IMR-90 (cell line): Measurements from ENCODE around the gene NOS1AP. TPM values are rescaled to one million over a fixed set of nuclear protein-coding genes. Genes with fewer than 3 reads are reported as not detected.
A peak's percentile ranks its signal among the peaks of the same experiment; 100 is the strongest.

Experiments used
- ATAC-seq: fragments of 200-7000 bp; cut with Tn5 transposase; 2 replicates; pipeline ENCODE4 v1.9.1; 2020; ENCODE audit warnings: low read depth, mild to moderate bottlenecking, moderate library complexity
- BruUV-seq: library from RNA; stranded (reverse); fragments of 400-500 nt; replicated peaks from 2 replicates; lab custom pipeline; 2021; lab: Mats Ljungman, UMichigan
- CTCF ChIA-PET: fragments of 300-600 bp; formaldehyde crosslinking; extraction: SDS; loops from one replicate; lab custom pipeline; 2021; ENCODE audit warnings: antibody characterized with exemption; lab: Yijun Ruan, JAX
- POLR2A ChIA-PET: fragments of 300-600 bp; sonication (Branson Sonifier 250); formaldehyde crosslinking; loops from one replicate; lab custom pipeline; 2022; ENCODE audit warnings: antibody characterized with exemption; ENCODE audit not compliant: unreplicated experiment; lab: Charles Lee
- DNase-seq: peaks from one replicate; pipeline ENCODE4 v3.0.0; 2013
- H2AFZ ChIP-seq: replicated peaks from 2 replicates; pipeline ENCODE3; 2013; ENCODE audit warnings: low read length, mild to moderate bottlenecking; ENCODE audit not compliant: poor library complexity
- H2AK5ac ChIP-seq: 2 replicates; pipeline ENCODE4 v1.6.1; 2013; ENCODE audit warnings: low read depth, low read length, inconsistent platforms
- H2AK9ac ChIP-seq: replicated peaks from 2 replicates; pipeline ENCODE3; 2013; ENCODE audit warnings: mild to moderate bottlenecking, low read depth, low read length, moderate library complexity; ENCODE audit not compliant: poor library complexity
- H2BK120ac ChIP-seq: 2 replicates; pipeline ENCODE4 v1.6.1; 2013; ENCODE audit warnings: low read depth, low read length, inconsistent platforms
- H2BK15ac ChIP-seq: 3 replicates; pipeline ENCODE4 v1.6.1; 2013; ENCODE audit warnings: low read depth, low read length, inconsistent platforms
- H2BK20ac ChIP-seq: 2 replicates; pipeline ENCODE4 v1.6.1; 2013; ENCODE audit warnings: low read depth, mild to moderate bottlenecking, inconsistent platforms, low read length, moderate library complexity
- H2BK5ac ChIP-seq: 2 replicates; pipeline ENCODE4 v1.6.1; 2013; ENCODE audit warnings: mild to moderate bottlenecking, low read depth, low read length, inconsistent platforms; ENCODE audit not compliant: poor library complexity, severe bottlenecking
- H3K14ac ChIP-seq: replicated peaks from 2 replicates; pipeline ENCODE4 v1.6.1; 2013; ENCODE audit warnings: low read depth, low read length, inconsistent platforms
- H3K18ac ChIP-seq: 2 replicates; pipeline ENCODE4 v1.6.1; 2013; ENCODE audit warnings: low read depth, low read length, control low read depth
- H3K23ac ChIP-seq: 2 replicates; pipeline ENCODE4 v1.6.1; 2013; ENCODE audit warnings: low read depth, low read length, inconsistent platforms
- H3K27ac ChIP-seq: 2 replicates; pipeline ENCODE4 v1.5.1; 2013; ENCODE audit warnings: mild to moderate bottlenecking, control low read depth, low read length; ENCODE audit not compliant: insufficient read depth
- H3K27me3 ChIP-seq: 2 replicates; pipeline ENCODE4 v1.6.1; 2013; ENCODE audit warnings: low read length; ENCODE audit not compliant: control insufficient read depth, insufficient read depth
- H3K36me3 ChIP-seq: 2 replicates; pipeline ENCODE4 v1.6.1; 2013; ENCODE audit warnings: low read length, mixed read lengths; ENCODE audit not compliant: control insufficient read depth, insufficient read depth
- H3K4ac ChIP-seq: 2 replicates; pipeline ENCODE4 v1.6.1; 2013; ENCODE audit warnings: low read depth, low read length, inconsistent platforms
- H3K4me1 ChIP-seq: 2 replicates; pipeline ENCODE4 v1.6.1; 2013; ENCODE audit warnings: low read length, mixed read lengths; ENCODE audit not compliant: control insufficient read depth, insufficient read depth
- H3K4me2 ChIP-seq: 2 replicates; pipeline ENCODE4 v1.6.1; 2013; ENCODE audit warnings: low read depth, mild to moderate bottlenecking, control low read depth, low read length, moderate library complexity
- H3K4me3 ChIP-seq: 2 replicates; pipeline ENCODE4 v1.5.1; 2013; ENCODE audit warnings: low read depth, mild to moderate bottlenecking, control low read depth, low read length, moderate library complexity; ENCODE audit not compliant: insufficient read depth
- H3K56ac ChIP-seq: 2 replicates; pipeline ENCODE4 v1.6.1; 2013; ENCODE audit warnings: low read length, inconsistent platforms; ENCODE audit not compliant: insufficient read depth; ENCODE audit errors: extremely low read depth
- H3K79me1 ChIP-seq, 2 experiments: 2 replicates each; pipeline ENCODE4 v1.6.1; 2013; ENCODE audit warnings: low read length in 2 of 2, inconsistent platforms in 1 of 2, low read depth in 1 of 2
- H3K9ac ChIP-seq: 2 replicates; pipeline ENCODE4 v1.6.1; 2013; ENCODE audit warnings: low read depth, low read length, control low read depth
- H3K9me1 ChIP-seq: 2 replicates; pipeline ENCODE4 v1.6.1; 2013; ENCODE audit warnings: low read length, inconsistent platforms; ENCODE audit not compliant: insufficient read depth
- H3K9me3 ChIP-seq: 2 replicates; pipeline ENCODE4 v1.6.1; 2013; ENCODE audit warnings: low read length; ENCODE audit not compliant: control insufficient read depth, insufficient read depth
- H4K20me1 ChIP-seq: 2 replicates; pipeline ENCODE4 v1.6.1; 2013; ENCODE audit warnings: low read length, inconsistent platforms; ENCODE audit not compliant: insufficient read depth
- H4K5ac ChIP-seq: 2 replicates; pipeline ENCODE4 v1.6.1; 2013; ENCODE audit warnings: mild to moderate bottlenecking, low read depth, low read length, control low read depth
- H4K8ac ChIP-seq, 2 experiments: 2 replicates each; pipeline ENCODE4 v1.6.1; 2013; ENCODE audit warnings: low read depth in 2 of 2, low read length in 2 of 2, control low read depth in 1 of 2, inconsistent platforms in 1 of 2
- H4K91ac ChIP-seq: 2 replicates; pipeline ENCODE4 v1.6.1; 2013; ENCODE audit warnings: low read depth, low read length, inconsistent platforms; ENCODE audit not compliant: insufficient read depth
- ELK1 ChIP-seq: fragments of 150-350 bp; IDR thresholded peaks from 2 replicates; pipeline ENCODE4 v1.6.1; 2016; ENCODE audit warnings: low read depth, mild to moderate bottlenecking, low read length, moderate library complexity, borderline replicate concordance
- FOS ChIP-seq: fragments of 150-350 bp; IDR thresholded peaks from 2 replicates; pipeline ENCODE4 v1.6.1; 2016; ENCODE audit warnings: low read depth, low read length
- MAFK ChIP-seq: IDR thresholded peaks from 2 replicates; pipeline ENCODE4 v1.6.1; 2012; ENCODE audit warnings: low read depth, low read length, improper control_type of control experiment
- WGBS, 2 experiments: methylation state at CpG; one replicate each; pipeline versions ENCODE4 v1.1.5 to v1.1.7; 2013; ENCODE audit warnings: missing lambda C conversion rate in 2 of 2; ENCODE audit not compliant: insufficient read length in 1 of 2; ENCODE audit errors: extremely low coverage in 2 of 2; 5-methylcytosine and 5-hydroxymethylcytosine counted together
- dilution Hi-C: fragments of 300-500 bp; cut with HindIII; formaldehyde crosslinking; loops from one replicate; pipeline ENCODE4 v1.14.3; 2018; ENCODE audit warnings: low sequenced_read_pairs; ENCODE audit not compliant: unreplicated experiment
- in situ Hi-C: fragments of 300-500 bp; cut with MboI; formaldehyde crosslinking; loops from 3 replicates; pipeline ENCODE4 v1.14.3; 2019; ENCODE audit warnings: low sequenced_read_pairs, inconsistent platforms, mixed read lengths
- intact Hi-C: fragments of 100-400 bp; cut with micrococcal nuclease; formaldehyde crosslinking; loops from 2 replicates; pipeline ENCODE4 v1.10.0; 2022
- polyA plus RNA-seq, 3 experiments: library from polyadenylated mRNA; depleted of rRNA; stranded (reverse); fragments of >200 nt; gene quantifications; 2 replicates each; pipeline ENCODE4 v1.2.3, GENCODE V29; 2012; ENCODE audit warnings: low replicate concordance in 1 of 3
- total RNA-seq: library from RNA; depleted of rRNA; stranded (reverse); fragments of >200 nt; gene quantifications from 2 replicates; pipeline ENCODE4 v1.2.3, GENCODE V29; 2012

The NOS1AP gene
- total and polyA plus RNA-seq, 2 of the 4 experiments (the other 2 are of a cell fraction): 0.18 to 0.19 TPM

GRCh38 chr1:162137179-162137960 lies 67.9 kb downstream of the NOS1AP start:
- H2BK120ac ChIP-seq: peak overlapping the region; percentile 95
- H3K18ac ChIP-seq: peak overlapping the region; percentile 90
- H3K27me3 ChIP-seq: no peaks in the 10 kb centered on the region
- peak overlapping the region; percentile 85 for H4K91ac ChIP-seq
- H2BK20ac ChIP-seq: peak overlapping the region; percentile 96
- CTCF ChIA-PET: interaction anchor here (0.6 kb wide), 1 partner anchor 254 kb away, joined by 3 read pairs; no protein-coding TSS in a partner anchor
- no peak for TF ChIP-seq FOS
- TF ChIP-seq ELK1: no peak
- no peak for TF ChIP-seq MAFK
- no TSS peak for BruUV-seq
- H3K14ac ChIP-seq: peak overlapping the region; percentile 87
- H4K5ac ChIP-seq: peak overlapping the region; percentile 47
- H3K4me1 ChIP-seq: peaks cover 12% of the 10 kb centered on the region
- peaks cover 10% of the 10 kb centered on the region for H3K9me1 ChIP-seq
- H3K36me3 ChIP-seq: no peaks in the 10 kb centered on the region
- 100% methylated on average over 1 of the region's 8 CpGs; no CpG with 5 or more reads in 1 of the 2 experiments for WGBS, 2 experiments
- H2AK9ac ChIP-seq: peak overlapping the region; percentile 73
- H3K9ac ChIP-seq: no peak overlapping the region; the same call in 1 of the 2 replicates
- dilution Hi-C loops: no loop called here
- peak overlapping the region; percentile 23; the same call in 1 of the 2 replicates for H3K4me2 ChIP-seq
- no peaks in the 10 kb centered on the region for H4K20me1 ChIP-seq
- DNase-seq (peak; percentile 4), ATAC-seq (peak; percentile 6; the same call in 1 of the 2 replicates)
- peak overlapping the region; percentile 90 for H3K4ac ChIP-seq
- peak overlapping the region; percentile 64 to 83 for H4K8ac ChIP-seq
- peak overlapping the region; percentile 24; the same call in 1 of the 2 replicates for H3K56ac ChIP-seq
- H3K27ac ChIP-seq: peak overlapping the region; percentile 63; the same call in 1 of the 2 replicates
- in situ Hi-C loops: no loop called here
- no peak overlapping the region for H3K4me3 ChIP-seq
- peak overlapping the region; percentile 80 for H2AFZ ChIP-seq
- H3K79me1 ChIP-seq: no peaks in the 10 kb centered on the region
- peak overlapping the region; percentile 94 for H2AK5ac ChIP-seq
- H3K23ac ChIP-seq: peak overlapping the region; percentile 35; the same call in 1 of the 2 replicates
- intact Hi-C loops: no loop called here
- POLR2A ChIA-PET: no interaction called here
- peak overlapping the region; percentile 89; the same call in 2 of the 3 replicates for H2BK15ac ChIP-seq
- H3K9me3 ChIP-seq: no peaks in the 10 kb centered on the region
- peak overlapping the region; percentile 69 for H2BK5ac ChIP-seq
